HepG2 (cell line): ENCODE results near the gene CYB5R2. TPM values are rescaled to one million over a fixed set of nuclear protein-coding genes. Genes with fewer than 3 reads are reported as not detected.

Source experiments
- ATAC-seq: fragments of 200-7000 bp; cut with Tn5 transposase; 3 replicates; pipeline ENCODE4 v1.9.1; 2020; ENCODE audit warnings: mild to moderate bottlenecking, moderate library complexity
- BruUV-seq: library from RNA; stranded (reverse); fragments of 400-500 nt; replicated peaks from 2 replicates; lab custom pipeline; 2021; lab: Mats Ljungman, UMichigan
- CTCF ChIA-PET: fragments of 300-600 bp; formaldehyde crosslinking; extraction: SDS; loops from one replicate; lab custom pipeline; 2021; ENCODE audit warnings: low total read pairs, inconsistent platforms, low intra/inter-chr PET ratio; lab: Yijun Ruan, JAX
- POLR2A ChIA-PET: fragments of 350-600 bp; sonication (Branson Sonifier 250); formaldehyde crosslinking; loops from one replicate; lab custom pipeline; 2020; ENCODE audit warnings: antibody characterized with exemption, inconsistent platforms; lab: Yijun Ruan, JAX
- DNase-seq: peaks from one replicate; pipeline ENCODE4 v3.0.0-alpha.2; 2015; ENCODE audit warnings: low spot score
- FAIRE-seq: peaks from 3 replicates; lab custom pipeline; 2011; peaks lifted over from hg19 to GRCh38; lab: Jason Lieb, UNC
- H2AFZ ChIP-seq: one replicate; pipeline ENCODE4 v1.6.1; 2011; ENCODE audit warnings: low read length, inconsistent platforms
- H3K27ac ChIP-seq: fragments of 300-600 bp; 3 replicates; pipeline ENCODE4 v1.8.0; 2011; ENCODE audit warnings: mixed run types, mild to moderate bottlenecking, mixed read lengths, low read length, inconsistent platforms; ENCODE audit not compliant: insufficient read depth; ENCODE audit errors: extremely low read length
- H3K27me3 ChIP-seq, 2 experiments: fragments of 200-600 bp in 1 of 2; 2 replicates in 1 of 2; 3 replicates in 1 of 2; pipeline versions ENCODE4 v1.6.0 to v1.8.0; 2011; ENCODE audit warnings: low read length in 2 of 2, mild to moderate bottlenecking in 2 of 2, moderate library complexity in 2 of 2, inconsistent platforms in 1 of 2; ENCODE audit not compliant: insufficient read depth in 2 of 2, control insufficient read depth in 1 of 2
- H3K36me3 ChIP-seq, 2 experiments: fragments of 200-600 bp in 1 of 2; replicated peaks in 1 of 2; 2 replicates in 1 of 2; 3 replicates in 1 of 2; pipeline versions ENCODE4 v1.5.1 to v1.8.0; 2011; ENCODE audit warnings: low read length in 2 of 2, inconsistent platforms in 1 of 2; ENCODE audit not compliant: insufficient read depth in 2 of 2, control insufficient read depth in 1 of 2
- H3K4me1 ChIP-seq: 2 replicates; pipeline ENCODE4 v1.5.1; 2012; ENCODE audit warnings: low read length, inconsistent platforms; ENCODE audit not compliant: insufficient read depth
- H3K4me2 ChIP-seq: 2 replicates; pipeline ENCODE4 v1.6.0; 2011; ENCODE audit warnings: low read depth, low read length, inconsistent platforms
- H3K4me3 ChIP-seq, 3 experiments: fragments of 200-600 bp in 1 of 3; sonication (generic), shearing (Covaris generic) in 1 of 3; replicated peaks in 1 of 3; 2 replicates each; pipeline ENCODE4 v1.5.1; 2011 to 2016; ENCODE audit warnings: low read length in 3 of 3, inconsistent platforms in 2 of 3, low read depth in 2 of 3, mild to moderate bottlenecking in 2 of 3, control low read depth in 1 of 3, mixed read lengths in 1 of 3; ENCODE audit not compliant: insufficient read depth in 1 of 3
- H3K79me2 ChIP-seq: one replicate; pipeline ENCODE4 v1.6.1; 2011; ENCODE audit warnings: low read length, inconsistent platforms; ENCODE audit not compliant: insufficient read depth
- H3K9ac ChIP-seq: 2 replicates; pipeline ENCODE4 v1.6.0; 2011; ENCODE audit warnings: mild to moderate bottlenecking, low read depth, low read length, inconsistent platforms; ENCODE audit not compliant: insufficient read depth
- H3K9me3 ChIP-seq: 2 replicates; pipeline ENCODE4 v1.5.1; 2012; ENCODE audit warnings: mild to moderate bottlenecking, low read length
- H4K20me1 ChIP-seq: 2 replicates; pipeline ENCODE4 v1.6.0; 2011; ENCODE audit warnings: inconsistent platforms, mild to moderate bottlenecking, low read length, moderate library complexity; ENCODE audit not compliant: insufficient read depth
- BRF2 ChIP-seq: sonication (generic); formaldehyde crosslinking; IDR thresholded peaks from 2 replicates; pipeline ENCODE4 v1.8.1; 2022; ENCODE audit warnings: mild to moderate bottlenecking, missing genetic modification reagents
- FOXJ3 ChIP-seq: sonication (generic); formaldehyde crosslinking; IDR thresholded peaks from 2 replicates; pipeline ENCODE4 v1.4.0; 2020; ENCODE audit warnings: missing genetic modification reagents, mild to moderate bottlenecking, borderline replicate concordance
- HNF4A ChIP-seq: sonication (generic); formaldehyde crosslinking; IDR thresholded peaks from 2 replicates; pipeline ENCODE4 v1.4.0; 2020; ENCODE audit warnings: missing genetic modification reagents
- ISX ChIP-seq: sonication (generic); formaldehyde crosslinking; conservative IDR thresholded peaks from 2 replicates; pipeline ENCODE4 v1.5.0; 2020; ENCODE audit warnings: missing genetic modification reagents
- SMC3 ChIP-seq: IDR thresholded peaks from 2 replicates; pipeline ENCODE4 v1.6.1; 2011; ENCODE audit warnings: low read length, improper control_type of control experiment
- TRIM22 ChIP-seq: fragments of 450-650 bp; IDR thresholded peaks from 2 replicates; pipeline ENCODE4 v1.6.1; 2017
- U2AF2 ChIP-seq: fragments of 200-400 bp; formaldehyde crosslinking; IDR thresholded peaks from 2 replicates; pipeline ENCODE4 v1.6.1; 2017; ENCODE audit warnings: low read depth, mild to moderate bottlenecking, low read length
- ZNF580 ChIP-seq: IDR thresholded peaks from 2 replicates; pipeline ENCODE4 v1.6.1; 2016; ENCODE audit warnings: low read depth, borderline replicate concordance
- ZNF619 ChIP-seq: sonication (generic); formaldehyde crosslinking; IDR thresholded peaks from 2 replicates; pipeline ENCODE4 v1.4.0; 2020; ENCODE audit warnings: mild to moderate bottlenecking, missing genetic modification reagents
- WGBS: methylation state at CpG from one replicate; pipeline ENCODE4 v1.1.6; 2017; ENCODE audit warnings: low lambda C conversion rate; 5-methylcytosine and 5-hydroxymethylcytosine counted together
- in situ Hi-C: cut with HindIII; loops from 2 replicates; pipeline ENCODE4 v1.10.0; 2017; ENCODE audit warnings: low pct_unique_long_range_greater_than_20kb; ENCODE audit not compliant: extremely low pct_ligation_motif_present
- intact Hi-C: fragments of 100-400 bp; cut with micrococcal nuclease; formaldehyde crosslinking; loops from one replicate; pipeline ENCODE4 v1.10.0; 2022; ENCODE audit not compliant: unreplicated experiment
- polyA plus RNA-seq, 8 experiments: library from polyadenylated mRNA; depleted of rRNA in 3 of 8; stranded (reverse) in 7 of 8; unstranded in 1 of 8; fragments of >200 nt; fragmentation: Illumina TruSeq in 4 of 8; extraction: Trizol in 4 of 8; gene quantifications; 2 replicates each; pipeline versions ENCODE4 v1.2.1 to v1.2.3, GENCODE V29; 2011 to 2016; ENCODE audit warnings: low read depth in 4 of 8, missing spikeins in 1 of 8, mixed read lengths in 1 of 8; ENCODE audit not compliant: insufficient read depth in 1 of 8
- total RNA-seq, 5 experiments: library from RNA; depleted of rRNA; stranded (reverse); fragments of >200 nt; fragmentation: Illumina TruSeq; extraction: Trizol; gene quantifications; 2 replicates each; pipeline ENCODE4 v1.2.3, GENCODE V29; 2016; ENCODE audit warnings: low read depth in 1 of 5
- TF ChIP-seq, protein P1 (sequence below): sonication (generic); formaldehyde crosslinking; conservative IDR thresholded peaks from 2 replicates; pipeline ENCODE4 v1.4.0; 2020; ENCODE audit warnings: missing genetic modification reagents

The CYB5R2 gene
- total and polyA plus RNA-seq, 2 of the 13 experiments (the other 11 are each of a cell fraction or from before 2014, with no cell fraction given) = 0.40 to 0.51 TPM

DNA sequence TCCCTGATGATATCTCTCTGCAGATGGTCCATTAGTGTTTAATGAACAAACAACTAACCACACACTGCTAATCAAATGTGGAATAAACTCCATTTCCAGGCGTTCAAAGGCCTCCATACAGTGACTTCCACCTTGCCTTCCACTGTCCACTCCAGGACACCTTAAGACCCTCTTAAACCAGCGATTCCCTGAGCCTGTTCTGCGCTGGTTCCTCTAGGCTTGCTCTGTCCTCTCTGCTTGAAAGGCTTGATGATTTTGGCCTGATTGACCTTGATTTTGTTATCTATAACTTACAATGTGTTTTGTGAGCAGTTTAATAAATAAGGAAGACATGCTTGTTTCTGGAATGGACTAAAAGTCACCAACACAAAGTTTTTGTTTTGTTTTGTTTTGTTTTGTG, 20.9 kb upstream of the CYB5R2 start:
- Histone ChIP-seq H3K4me3 (no peak overlapping the region), H3K4me1 (peaks cover 8% of the 10 kb centered on the region; the same call in 1 of the 2 replicates), H3K27me3 (peaks cover 2 to 21% of the 10 kb centered on the region in 2 experiments; a peak in 4 of 5 replicates), H3K36me3 (no peaks in the 10 kb centered on the region), H4K20me1 (no peaks in the 10 kb centered on the region), H3K9me3 (no peaks in the 10 kb centered on the region), H3K79me2 (no peaks in the 10 kb centered on the region), H3K27ac (no peak overlapping the region), H3K9ac (no peak overlapping the region), H2AFZ (no peak overlapping the region), H3K4me2 (no peak overlapping the region)
- TF ChIP-seq ZNF619 (CRISPR knock-in tag) (no peak), TRIM22 (no peak), U2AF2 (no peak), SMC3 (no peak), FOXJ3 (CRISPR knock-in tag) (no peak), BRF2 (CRISPR knock-in tag) (no peak), ISX (CRISPR knock-in tag) (no peak), HNF4A (no peak), ZNF580 (CRISPR knock-in tag) (no peak)
- TF ChIP-seq, protein P1, sequence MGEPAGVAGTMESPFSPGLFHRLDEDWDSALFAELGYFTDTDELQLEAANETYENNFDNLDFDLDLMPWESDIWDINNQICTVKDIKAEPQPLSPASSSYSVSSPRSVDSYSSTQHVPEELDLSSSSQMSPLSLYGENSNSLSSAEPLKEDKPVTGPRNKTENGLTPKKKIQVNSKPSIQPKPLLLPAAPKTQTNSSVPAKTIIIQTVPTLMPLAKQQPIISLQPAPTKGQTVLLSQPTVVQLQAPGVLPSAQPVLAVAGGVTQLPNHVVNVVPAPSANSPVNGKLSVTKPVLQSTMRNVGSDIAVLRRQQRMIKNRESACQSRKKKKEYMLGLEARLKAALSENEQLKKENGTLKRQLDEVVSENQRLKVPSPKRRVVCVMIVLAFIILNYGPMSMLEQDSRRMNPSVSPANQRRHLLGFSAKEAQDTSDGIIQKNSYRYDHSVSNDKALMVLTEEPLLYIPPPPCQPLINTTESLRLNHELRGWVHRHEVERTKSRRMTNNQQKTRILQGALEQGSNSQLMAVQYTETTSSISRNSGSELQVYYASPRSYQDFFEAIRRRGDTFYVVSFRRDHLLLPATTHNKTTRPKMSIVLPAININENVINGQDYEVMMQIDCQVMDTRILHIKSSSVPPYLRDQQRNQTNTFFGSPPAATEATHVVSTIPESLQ (CRISPR knock-in tag) = no peak
- in situ Hi-C loops = loop anchor here (25.0 kb wide), 1 partner anchor 332 kb away; no protein-coding TSS in a partner anchor
- ATAC-seq (no peak), DNase-seq (no peak), FAIRE-seq (no peak)
- BruUV-seq = no TSS peak
- ChIA-PET CTCF (no interaction called here), POLR2A (no interaction called here)
- 67% methylated on average over 3 of the region's 3 CpGs for WGBS
- intact Hi-C loops = no loop called here
